GM19043 (cell line): ENCODE measurements around the gene TSC2.
"Not testable (repeated sequence)": the region's sequence is repeated elsewhere in the genome, so short reads cannot be mapped to it uniquely, and the experiment has no call there.

Experiments
- ATAC-seq: cut with Tn5 transposase; IDR thresholded peaks from one replicate; pipeline ENCODE4 v1.9.1; 2021; ENCODE audit warnings: low read depth; ENCODE audit not compliant: unreplicated experiment

TSC2 gene

GRCh38 chr16:2135770-2136490, 88.1 kb downstream of the TSC2 start, which contains the start of gene PKD1:
Gene PKD1 (minus strand): TSS chr16:2135898. CDS start chr16:2135689, 209 bp downstream.
- ATAC-seq = not testable (repeated sequence)
